ENCODE data around the gene SPG7. TPM values are rescaled to one million over a fixed set of nuclear protein-coding genes. Genes with fewer than 3 reads are reported as not detected.

Gene SPG7
- total and polyA plus RNA-seq, 9 of the 15 experiments (the other 6 are each of a cell fraction or from before 2014, with no cell fraction given), result 5.8 to 89.1 (median 49.4) TPM

DNA sequence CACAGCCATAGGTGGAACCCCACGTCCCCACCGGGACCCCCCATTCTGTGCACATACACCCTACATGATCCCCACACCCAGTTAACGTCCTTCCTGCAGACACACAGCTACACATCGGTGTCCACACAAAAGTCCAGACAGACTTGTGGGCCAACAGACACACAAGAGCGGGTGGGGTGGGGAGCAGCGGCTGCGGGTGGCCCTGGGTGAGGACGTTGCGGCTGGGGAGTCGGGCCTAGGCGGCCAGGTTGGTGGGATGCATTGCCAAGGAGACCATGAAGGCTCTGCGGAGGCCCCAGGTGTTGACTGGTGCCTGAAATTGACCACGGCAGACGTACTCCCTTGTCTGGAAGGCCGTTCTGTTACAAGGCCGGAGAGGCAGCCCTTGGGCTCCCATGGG lies 96.6 kb downstream of the SPG7 start:
- WGBS (ENCODE audit: insufficient coverage, low coverage, missing lambda C conversion rate), result 57% methylated on average over 16 of the region's 16 CpGs
- peaks cover 19 to 61% of the 10 kb centered on the region in 2 experiments; a peak in 4 of 5 replicates for H3K4me1 ChIP-seq (replicated peaks in 1 of 2; ENCODE audit: control insufficient read depth in 2 of 2, insufficient read depth in 2 of 2, low read length in 2 of 2)
- DNase-seq (ENCODE audit: extremely low read depth in 1 of 4, low spot score in 3 of 4) (no peak), ATAC-seq (no peak), FAIRE-seq (no peak)
- 0 out of 2 replicates have a peak, but pooled peaks cover 5% of the 10 kb centered on the region for H4K20me1 ChIP-seq (replicated peaks; ENCODE audit: control insufficient read depth, insufficient read depth, low read length)
- intact Hi-C loops (cut with micrococcal nuclease), result loop anchor here (5.0 kb wide), 1 partner anchor 33 kb away; no protein-coding TSS in a partner anchor
- no peaks in the 10 kb centered on the region for H3K36me3 ChIP-seq (ENCODE audit: control insufficient read depth, insufficient read depth, low read length)
- H3K9ac ChIP-seq (ENCODE audit: insufficient read depth in 1 of 2, low read depth in 2 of 2, low read length in 2 of 2), result peak overlapping the region in 1 of 2 experiments; percentile 58; a peak in 1 of 4 replicates
- in situ Hi-C loops (cut with MboI), result no loop called here
- no peaks in the 10 kb centered on the region for H3K27me3 ChIP-seq (ENCODE audit: control insufficient read depth in 2 of 2, insufficient read depth in 2 of 2, low read length in 2 of 2)
- H3K9me1 ChIP-seq (ENCODE audit: control insufficient read depth, insufficient read depth, low read length), result no peaks in the 10 kb centered on the region
- no TSS peak for BruUV-seq (replicated peaks)
- H3K4me2 ChIP-seq (ENCODE audit: insufficient read depth, low read length), result no peak overlapping the region
- H3K9me3 ChIP-seq (replicated peaks; ENCODE audit: control insufficient read depth, insufficient read depth, low read depth, low read length), result no peaks in the 10 kb centered on the region
- H3K79me2 ChIP-seq (ENCODE audit: control insufficient read depth, insufficient read depth, low read length), result no peaks in the 10 kb centered on the region
- ChIA-PET CTCF (ENCODE audit: low intra/inter-chr PET ratio) (no interaction called here), POLR2A (no interaction called here)
- TF ChIP-seq ARID3A (IDR thresholded peaks at IDR 0.05; ENCODE audit: borderline replicate concordance, low read depth, low read length) (no peak), ZNF263 (CRISPR knock-in tag; IDR thresholded peaks at IDR 0.05; ENCODE audit: borderline replicate concordance) (peak; percentile 84), SMARCE1 (IDR thresholded peaks at IDR 0.05) (no peak), TFAP4 (CRISPR knock-in tag; IDR thresholded peaks at IDR 0.05; ENCODE audit: borderline replicate concordance) (peak; percentile 20; the same call in 1 of the 2 replicates)
- H3K27ac ChIP-seq (ENCODE audit: extremely low read depth, low read depth, low read length), result no peak overlapping the region
- no peak overlapping the region for H3K4me3 ChIP-seq
- no peak overlapping the region for H2AFZ ChIP-seq (ENCODE audit: low read depth, low read length)
